Neural cell (in vitro differentiated cells): ENCODE data around the gene HSD3B1. TPM values are rescaled to one million over a fixed set of nuclear protein-coding genes. Genes with fewer than 3 reads are reported as not detected.

Experiments used
- H2AFZ ChIP-seq: fragments of 200-600, 300-800 bp; sonication (generic), shearing (Covaris generic); 2 replicates; pipeline ENCODE4 v1.6.0; 2014; ENCODE audit warnings: low read depth, mild to moderate bottlenecking, antibody characterized with exemption, low read length, moderate library complexity
- H3F3A ChIP-seq: fragments of 200-600 bp; shearing (Covaris generic); 2 replicates; pipeline ENCODE4 v1.6.1; 2016; ENCODE audit warnings: mild to moderate bottlenecking, moderate library complexity, mixed read lengths, antibody characterized with exemption, low read length; ENCODE audit not compliant: insufficient read depth, poor library complexity, severe bottlenecking
- H3K27ac ChIP-seq: fragments of 200-600, 300-800 bp; sonication (generic), shearing (Covaris generic); 2 replicates; pipeline ENCODE4 v1.5.1; 2014; ENCODE audit warnings: mild to moderate bottlenecking, low read length, moderate library complexity
- H3K27me3 ChIP-seq: fragments of 300-800, 200-600 bp; sonication (generic), shearing (Covaris generic); 2 replicates; pipeline ENCODE4 v1.6.0; 2014; ENCODE audit warnings: mild to moderate bottlenecking, low read depth, low read length, moderate library complexity; ENCODE audit not compliant: insufficient read depth
- H3K36me3 ChIP-seq: fragments of 300-800, 200-600 bp; sonication (generic), shearing (Covaris generic); 2 replicates; pipeline ENCODE4 v1.5.1; 2014; ENCODE audit warnings: mild to moderate bottlenecking, antibody characterized with exemption, low read length, moderate library complexity; ENCODE audit not compliant: insufficient read depth
- H3K4me2 ChIP-seq: fragments of 300-800, 200-600 bp; sonication (generic), shearing (Covaris generic); 2 replicates; pipeline ENCODE4 v1.6.0; 2014; ENCODE audit warnings: mild to moderate bottlenecking, low read length
- H3K4me3 ChIP-seq: fragments of 300-800, 200-600 bp; sonication (generic), shearing (Covaris generic); 2 replicates; pipeline ENCODE4 v1.5.1; 2014; ENCODE audit warnings: mild to moderate bottlenecking, low read length, moderate library complexity
- H3K79me2 ChIP-seq: fragments of 200-600 bp; shearing (Covaris generic); replicated peaks from 2 replicates; pipeline ENCODE4 v1.6.0; 2014; ENCODE audit warnings: mild to moderate bottlenecking, low read length, moderate library complexity; ENCODE audit not compliant: insufficient read depth
- H3K9ac ChIP-seq: fragments of 300-800, 200-600 bp; sonication (generic), shearing (Covaris generic); 2 replicates; pipeline ENCODE4 v1.6.1; 2016; ENCODE audit warnings: mild to moderate bottlenecking, low read length, mixed read lengths
- H3K9me2 ChIP-seq: fragments of 200-600 bp; shearing (Covaris generic); 2 replicates; pipeline ENCODE4 v1.6.1; 2016; ENCODE audit warnings: mild to moderate bottlenecking, low read length, mixed read lengths; ENCODE audit not compliant: insufficient read depth
- H3K9me3 ChIP-seq: fragments of 200-600, 300-800 bp; sonication (generic), shearing (Covaris generic); 2 replicates; pipeline ENCODE4 v1.6.1; 2016; ENCODE audit warnings: mild to moderate bottlenecking, mixed run types, low read length, moderate library complexity, mixed read lengths
- H4K20me1 ChIP-seq: fragments of 200-600 bp; shearing (Covaris generic); 2 replicates; pipeline ENCODE4 v1.6.1; 2016; ENCODE audit warnings: mild to moderate bottlenecking, mixed run types; ENCODE audit not compliant: insufficient read depth
- EP300 ChIP-seq: fragments of 450-650 bp; conservative IDR thresholded peaks from 2 replicates; pipeline ENCODE4 v1.6.1; 2014; ENCODE audit warnings: antibody characterized with exemption, mild to moderate bottlenecking, moderate library complexity; ENCODE audit not compliant: poor library complexity, severe bottlenecking
- EZH2 ChIP-seq: fragments of 200-600, 300-800 bp; shearing (Covaris generic), sonication (generic); IDR thresholded peaks from 2 replicates; pipeline ENCODE4 v1.6.1; 2014; ENCODE audit warnings: antibody characterized with exemption, low read length, borderline replicate concordance, mild to moderate bottlenecking; ENCODE audit not compliant: insufficient read depth, poor library complexity, severe bottlenecking
- MXI1 ChIP-seq: fragments of 450-650 bp; conservative IDR thresholded peaks from 2 replicates; pipeline ENCODE4 v1.6.1; 2014; ENCODE audit warnings: antibody characterized with exemption, mild to moderate bottlenecking; ENCODE audit not compliant: poor library complexity, severe bottlenecking
- POLR2AphosphoS5 ChIP-seq: IDR thresholded peaks from 2 replicates; pipeline ENCODE4 v1.6.1; 2012
- RAD21 ChIP-seq: fragments of 450-650 bp; conservative IDR thresholded peaks from 2 replicates; pipeline ENCODE4 v1.6.1; 2014; ENCODE audit warnings: antibody characterized with exemption, mild to moderate bottlenecking, moderate library complexity
- SMC3 ChIP-seq: fragments of 450-650 bp; conservative IDR thresholded peaks from 2 replicates; pipeline ENCODE4 v1.6.1; 2014; ENCODE audit warnings: antibody characterized with exemption, mild to moderate bottlenecking, moderate library complexity; ENCODE audit not compliant: poor library complexity
- TAF1 ChIP-seq: IDR thresholded peaks from 2 replicates; pipeline ENCODE4 v1.6.1; 2012; ENCODE audit warnings: low read depth
- polyA plus RNA-seq: library from polyadenylated mRNA; depleted of rRNA; stranded (reverse); fragments of >200 nt; gene quantifications from 2 replicates; pipeline ENCODE4 v1.2.3, GENCODE V29; 2014
- TF ChIP-seq, protein P1 (sequence below): IDR thresholded peaks from 2 replicates; pipeline ENCODE4 v1.6.1; 2012; ENCODE audit warnings: borderline replicate concordance
- TF ChIP-seq, protein P2 (sequence below): fragments of 450-650 bp; IDR thresholded peaks from 2 replicates; pipeline ENCODE4 v1.5.1; 2014; ENCODE audit warnings: antibody characterized with exemption, mild to moderate bottlenecking, moderate library complexity; ENCODE audit not compliant: poor library complexity, severe bottlenecking

The HSD3B1 gene
- polyA plus RNA-seq, 1 donor from 2014 or later = not detected

GRCh38 chr1:119490925-119491324 lies 16.1 kb upstream of the HSD3B1 start:
- Histone ChIP-seq H3K27me3 (no peaks in the 10 kb centered on the region), H3K9me2 (no peaks in the 10 kb centered on the region), H3K36me3 (no peaks in the 10 kb centered on the region), H2AFZ (no peak overlapping the region), H3K9me3 (no peaks in the 10 kb centered on the region), H4K20me1 (no peaks in the 10 kb centered on the region), H3K4me2 (no peak overlapping the region), H3K4me3 (no peak overlapping the region), H3K27ac (no peak overlapping the region), H3K9ac (no peak overlapping the region), H3F3A (no peaks in the 10 kb centered on the region), H3K79me2 (no peaks in the 10 kb centered on the region)
- TF ChIP-seq TAF1 = no peak
- TF ChIP-seq SMC3 = no peak
- TF ChIP-seq, protein P1, sequence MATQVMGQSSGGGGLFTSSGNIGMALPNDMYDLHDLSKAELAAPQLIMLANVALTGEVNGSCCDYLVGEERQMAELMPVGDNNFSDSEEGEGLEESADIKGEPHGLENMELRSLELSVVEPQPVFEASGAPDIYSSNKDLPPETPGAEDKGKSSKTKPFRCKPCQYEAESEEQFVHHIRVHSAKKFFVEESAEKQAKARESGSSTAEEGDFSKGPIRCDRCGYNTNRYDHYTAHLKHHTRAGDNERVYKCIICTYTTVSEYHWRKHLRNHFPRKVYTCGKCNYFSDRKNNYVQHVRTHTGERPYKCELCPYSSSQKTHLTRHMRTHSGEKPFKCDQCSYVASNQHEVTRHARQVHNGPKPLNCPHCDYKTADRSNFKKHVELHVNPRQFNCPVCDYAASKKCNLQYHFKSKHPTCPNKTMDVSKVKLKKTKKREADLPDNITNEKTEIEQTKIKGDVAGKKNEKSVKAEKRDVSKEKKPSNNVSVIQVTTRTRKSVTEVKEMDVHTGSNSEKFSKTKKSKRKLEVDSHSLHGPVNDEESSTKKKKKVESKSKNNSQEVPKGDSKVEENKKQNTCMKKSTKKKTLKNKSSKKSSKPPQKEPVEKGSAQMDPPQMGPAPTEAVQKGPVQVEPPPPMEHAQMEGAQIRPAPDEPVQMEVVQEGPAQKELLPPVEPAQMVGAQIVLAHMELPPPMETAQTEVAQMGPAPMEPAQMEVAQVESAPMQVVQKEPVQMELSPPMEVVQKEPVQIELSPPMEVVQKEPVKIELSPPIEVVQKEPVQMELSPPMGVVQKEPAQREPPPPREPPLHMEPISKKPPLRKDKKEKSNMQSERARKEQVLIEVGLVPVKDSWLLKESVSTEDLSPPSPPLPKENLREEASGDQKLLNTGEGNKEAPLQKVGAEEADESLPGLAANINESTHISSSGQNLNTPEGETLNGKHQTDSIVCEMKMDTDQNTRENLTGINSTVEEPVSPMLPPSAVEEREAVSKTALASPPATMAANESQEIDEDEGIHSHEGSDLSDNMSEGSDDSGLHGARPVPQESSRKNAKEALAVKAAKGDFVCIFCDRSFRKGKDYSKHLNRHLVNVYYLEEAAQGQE = no peak
- no peak for TF ChIP-seq EZH2
- TF ChIP-seq RAD21 = no peak
- no peak for TF ChIP-seq EP300
- TF ChIP-seq MXI1 = no peak
- TF ChIP-seq, protein P2, sequence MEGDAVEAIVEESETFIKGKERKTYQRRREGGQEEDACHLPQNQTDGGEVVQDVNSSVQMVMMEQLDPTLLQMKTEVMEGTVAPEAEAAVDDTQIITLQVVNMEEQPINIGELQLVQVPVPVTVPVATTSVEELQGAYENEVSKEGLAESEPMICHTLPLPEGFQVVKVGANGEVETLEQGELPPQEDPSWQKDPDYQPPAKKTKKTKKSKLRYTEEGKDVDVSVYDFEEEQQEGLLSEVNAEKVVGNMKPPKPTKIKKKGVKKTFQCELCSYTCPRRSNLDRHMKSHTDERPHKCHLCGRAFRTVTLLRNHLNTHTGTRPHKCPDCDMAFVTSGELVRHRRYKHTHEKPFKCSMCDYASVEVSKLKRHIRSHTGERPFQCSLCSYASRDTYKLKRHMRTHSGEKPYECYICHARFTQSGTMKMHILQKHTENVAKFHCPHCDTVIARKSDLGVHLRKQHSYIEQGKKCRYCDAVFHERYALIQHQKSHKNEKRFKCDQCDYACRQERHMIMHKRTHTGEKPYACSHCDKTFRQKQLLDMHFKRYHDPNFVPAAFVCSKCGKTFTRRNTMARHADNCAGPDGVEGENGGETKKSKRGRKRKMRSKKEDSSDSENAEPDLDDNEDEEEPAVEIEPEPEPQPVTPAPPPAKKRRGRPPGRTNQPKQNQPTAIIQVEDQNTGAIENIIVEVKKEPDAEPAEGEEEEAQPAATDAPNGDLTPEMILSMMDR = no peak
- no peak for TF ChIP-seq POLR2AphosphoS5

DNA sequence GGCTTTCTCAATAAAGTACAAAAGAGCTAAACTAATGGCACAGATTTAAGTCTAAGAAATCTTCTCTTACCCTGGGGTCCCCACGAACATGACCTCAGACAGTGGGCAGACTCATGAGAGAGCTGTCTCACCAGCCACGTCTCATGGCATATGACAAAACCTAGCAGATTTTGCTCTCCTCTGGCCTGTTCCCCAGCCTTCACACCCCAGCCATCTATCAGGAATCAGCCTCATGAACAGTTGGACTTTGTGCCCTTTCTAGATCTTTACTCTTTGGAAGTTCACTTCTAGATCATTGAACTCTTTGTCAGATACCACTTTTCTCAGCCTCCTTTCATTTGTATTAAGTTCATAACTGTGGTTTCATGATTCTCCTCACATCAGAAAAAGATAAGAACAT lies 14.2 kb upstream of the HSD3B1 start:
- H3K4me2 ChIP-seq = no peak overlapping the region
- no peak overlapping the region for H3K9ac ChIP-seq
- TF ChIP-seq RAD21 (no peak), EP300 (no peak), POLR2AphosphoS5 (no peak), EZH2 (no peak), MXI1 (no peak), SMC3 (no peak), TAF1 (no peak)
- TF ChIP-seq, protein P1 = no peak
- TF ChIP-seq, protein P2 = no peak
- no peaks in the 10 kb centered on the region for H3K9me2 ChIP-seq
- H3K27me3 ChIP-seq = no peaks in the 10 kb centered on the region
- no peak overlapping the region for H3K4me3 ChIP-seq
- no peaks in the 10 kb centered on the region for H3F3A ChIP-seq
- no peaks in the 10 kb centered on the region for H3K36me3 ChIP-seq
- H3K9me3 ChIP-seq = no peaks in the 10 kb centered on the region
- H3K79me2 ChIP-seq = no peaks in the 10 kb centered on the region
- H4K20me1 ChIP-seq = no peaks in the 10 kb centered on the region
- no peak overlapping the region for H3K27ac ChIP-seq
- H2AFZ ChIP-seq = no peak overlapping the region
